Right renal pelvis (tissue), 4 donors: Measurements from ENCODE around the gene STYXL2. TPM values are rescaled to one million over a fixed set of nuclear protein-coding genes. Genes with fewer than 3 reads are reported as not detected.
A peak's percentile ranks its signal among the peaks of the same experiment; 100 is the strongest.

Source experiments
- DNase-seq, 4 donors: peaks; one replicate each; pipeline ENCODE4 v3.0.0-alpha.2; 2013; ENCODE audit warnings: low read depth in 4 of 4, low spot score in 3 of 4, missing footprints in 1 of 4
- polyA plus RNA-seq, 4 donors: library from polyadenylated mRNA; unstranded; fragments of 120-200 nt; gene quantifications; one replicate each; pipeline ENCODE4 v1.2.1, GENCODE V29; 2013; ENCODE audit not compliant: insufficient read length in 4 of 4

The STYXL2 gene
- polyA plus RNA-seq, result under 1 TPM; 0.42 to 0.66 (median 0.45) TPM

- DNase-seq, result no peak
These were observed at the start of gene STYXL2 for GRCh38 chr1:167093846-167094516. TSS of gene STYXL2 (plus strand) at chr1:167094075. CDS start at chr1:167094850, 775 bp downstream.

GRCh38 chr1:167051907-167052306 is 42.0 kb upstream of the STYXL2 start:
- no peak for DNase-seq

- DNase-seq, result no peak
These were observed 41.5 kb upstream of the STYXL2 start for GRCh38 chr1:167052389-167052788.

- DNase-seq, result no peak
These were observed 39.3 kb upstream of the STYXL2 start for GRCh38 chr1:167054531-167054930.

GRCh38 chr1:167054946-167055630 is 38.8 kb upstream of the STYXL2 start:
- DNase-seq, result no peak

- DNase-seq, result no peak
These were observed 37.2 kb upstream of the STYXL2 start for GRCh38 chr1:167056529-167057231.

GRCh38 chr1:167057241-167057688 is 36.6 kb upstream of the STYXL2 start:
- peak in 1 of 4 donors; percentile 43 for DNase-seq

GRCh38 chr1:167059045-167059808 is 34.6 kb upstream of the STYXL2 start:
- DNase-seq, result peak in 3 of 4 donors; percentile 55 to 74 (median 61)

- no peak for DNase-seq
These were observed 34.1 kb upstream of the STYXL2 start for GRCh38 chr1:167059809-167060107.

- no peak for DNase-seq
These were observed 33.5 kb upstream of the STYXL2 start for GRCh38 chr1:167060141-167061072.

- no peak for DNase-seq
These were observed 32.8 kb upstream of the STYXL2 start for GRCh38 chr1:167061073-167061464.

- no peak for DNase-seq
These were observed 29.3 kb upstream of the STYXL2 start for GRCh38 chr1:167064621-167065020.

- no peak for DNase-seq
These were observed 28.4 kb upstream of the STYXL2 start for GRCh38 chr1:167065471-167065870.

GRCh38 chr1:167066333-167067122 is 27.3 kb upstream of the STYXL2 start:
- peak; percentile 36 to 67 (median 44) for DNase-seq

- no peak for DNase-seq
These were observed 26.0 kb upstream of the STYXL2 start for GRCh38 chr1:167067904-167068303.

- DNase-seq, result no peak
These were observed 25.1 kb upstream of the STYXL2 start for GRCh38 chr1:167068761-167069160.

GRCh38 chr1:167071286-167071685 is 22.6 kb upstream of the STYXL2 start:
- DNase-seq, result no peak

- DNase-seq, result no peak
These were observed 17.7 kb upstream of the STYXL2 start for GRCh38 chr1:167076136-167076710.
